GM18861 (cell line): Measurements from ENCODE around the gene HDAC10.

Experiments
- ATAC-seq: cut with Tn5 transposase; IDR thresholded peaks from one replicate; pipeline ENCODE4 v1.9.1; 2021; ENCODE audit not compliant: unreplicated experiment

Gene HDAC10

GRCh38 chr22:50243685-50244419, 7.2 kb downstream of the HDAC10 start:
- ATAC-seq = no peak

- ATAC-seq = no peak
Measured at GRCh38 chr22:50242406-50242949, 8.6 kb downstream of the HDAC10 start.

- ATAC-seq = no peak
Measured at GRCh38 chr22:50238755-50239154, 12.3 kb downstream of the HDAC10 start.

DNA sequence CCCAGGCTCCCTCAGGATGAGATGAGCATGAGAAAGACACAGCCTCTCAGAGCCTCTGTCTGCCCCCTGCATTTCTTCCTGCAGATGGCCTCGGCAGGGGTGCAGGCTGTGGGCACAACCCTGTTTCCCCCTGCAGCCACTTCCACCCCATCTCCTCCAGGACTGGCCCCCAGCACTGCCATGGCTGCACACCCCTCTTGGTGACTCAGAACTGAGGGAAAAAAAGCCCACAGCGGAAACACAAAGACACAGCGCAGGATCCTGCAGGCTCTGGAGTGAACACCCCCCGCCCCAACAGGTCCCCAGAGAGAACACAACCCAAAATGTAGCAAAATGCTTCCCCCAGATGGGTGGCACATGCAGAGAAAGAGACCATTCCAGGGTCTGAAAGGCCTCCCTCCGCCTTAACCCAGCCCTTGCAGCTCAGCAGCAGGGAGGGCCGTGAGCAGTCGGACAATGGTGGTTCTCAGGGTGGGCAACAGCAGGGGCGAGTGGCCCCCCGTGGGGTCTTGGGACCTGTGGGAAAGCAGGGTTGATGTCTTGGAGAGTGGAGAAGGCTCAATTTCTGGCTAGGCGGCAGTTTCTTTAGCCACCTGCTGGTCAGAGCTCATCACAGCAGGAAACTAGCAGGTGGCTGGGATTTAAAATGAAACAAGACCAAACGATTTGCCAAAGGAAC, 14.2 kb downstream of the HDAC10 start:
- ATAC-seq = no peak

GRCh38 chr22:50233223-50233622, 17.8 kb downstream of the HDAC10 start:
- no peak for ATAC-seq

GRCh38 chr22:50232481-50233151, 18.4 kb downstream of the HDAC10 start:
- no peak for ATAC-seq

DNA sequence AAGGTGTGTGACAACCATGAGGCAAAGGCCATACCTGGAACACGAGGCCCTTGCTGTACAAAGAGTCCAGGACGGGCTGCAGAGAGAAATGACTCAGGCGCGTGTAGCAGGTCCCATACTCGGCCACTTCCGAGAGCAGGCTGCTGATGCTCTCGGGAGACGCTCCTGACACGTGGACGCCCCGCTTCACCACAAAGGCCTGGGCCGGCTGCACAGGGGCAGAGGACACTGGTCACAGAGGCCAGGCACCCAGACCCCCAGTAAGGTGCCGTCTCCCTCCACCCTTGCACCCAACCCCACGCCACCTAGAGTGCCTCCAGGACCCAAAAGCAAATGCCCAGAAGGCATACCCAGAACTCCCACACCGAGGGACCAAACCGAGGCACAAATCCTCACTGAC, 21.7 kb downstream of the HDAC10 start:
- ATAC-seq = no peak

DNA sequence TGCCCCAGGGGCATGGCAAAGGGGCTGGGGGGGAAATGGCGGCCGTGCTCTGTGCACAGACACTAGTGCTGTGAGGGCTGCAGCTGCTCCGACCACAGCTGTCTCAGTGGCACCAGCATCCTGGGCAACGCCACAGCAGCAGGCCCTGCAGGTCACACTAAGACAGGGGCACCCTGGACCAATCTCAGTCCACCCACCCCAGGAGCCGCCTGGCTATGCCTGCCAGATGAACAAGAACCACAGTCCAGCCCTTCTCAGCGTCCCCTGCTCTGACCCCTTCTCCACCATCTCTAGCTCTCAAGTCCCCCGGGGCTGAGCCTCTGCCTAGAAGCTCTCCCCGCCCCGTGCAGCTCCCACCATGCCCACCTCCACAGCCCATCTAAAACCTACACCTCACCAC, 22.7 kb downstream of the HDAC10 start:
- ATAC-seq = no peak

GRCh38 chr22:50227579-50228215, 23.4 kb downstream of the HDAC10 start:
- ATAC-seq = no peak

DNA sequence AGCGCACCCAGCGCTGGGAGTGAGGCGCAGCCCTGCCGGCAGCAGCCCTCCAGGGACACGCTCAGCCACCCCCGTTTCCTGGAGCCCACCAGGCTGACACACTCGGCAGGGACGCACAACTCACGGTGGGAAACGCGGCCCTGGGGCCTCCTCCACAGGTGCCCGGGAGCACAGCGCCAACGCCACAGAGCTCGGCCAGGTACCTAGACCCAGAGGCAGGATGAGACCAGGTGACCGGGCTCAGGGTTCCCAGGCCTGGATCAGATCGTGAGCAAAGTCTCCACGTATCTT, 24.2 kb downstream of the HDAC10 start:
- ATAC-seq = no peak

GRCh38 chr22:50226063-50226874, 24.8 kb downstream of the HDAC10 start:
- no peak for ATAC-seq

- no peak for ATAC-seq
Measured at GRCh38 chr22:50225200-50225969, 25.7 kb downstream of the HDAC10 start.

GRCh38 chr22:50224071-50224470, 27.0 kb downstream of the HDAC10 start:
- ATAC-seq = no peak

DNA sequence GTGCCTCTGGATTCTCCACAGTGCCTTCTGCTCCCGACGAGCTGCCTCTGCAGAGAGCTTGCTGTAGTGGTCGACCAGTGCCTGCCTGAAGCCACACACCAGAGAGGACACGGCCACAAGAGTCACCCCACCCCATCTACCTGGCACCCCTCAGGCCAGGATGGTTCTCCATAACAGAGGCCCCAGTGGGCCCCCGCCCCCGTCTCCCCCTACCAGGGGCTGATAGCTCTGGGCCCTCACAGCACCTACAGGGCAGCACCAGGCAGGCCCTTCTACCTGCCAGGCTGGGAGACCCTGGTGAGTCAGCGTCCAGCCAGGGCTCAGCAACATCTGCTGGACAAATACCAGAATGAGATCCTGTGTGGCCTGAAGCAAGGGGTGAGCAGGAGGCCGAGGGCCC, 28.6 kb downstream of the HDAC10 start:
- ATAC-seq = no peak

- ATAC-seq = no peak
Measured at GRCh38 chr22:50221410-50222300, 29.4 kb downstream of the HDAC10 start.

- no peak for ATAC-seq
Measured at GRCh38 chr22:50220603-50221409, 30.3 kb downstream of the HDAC10 start.

DNA sequence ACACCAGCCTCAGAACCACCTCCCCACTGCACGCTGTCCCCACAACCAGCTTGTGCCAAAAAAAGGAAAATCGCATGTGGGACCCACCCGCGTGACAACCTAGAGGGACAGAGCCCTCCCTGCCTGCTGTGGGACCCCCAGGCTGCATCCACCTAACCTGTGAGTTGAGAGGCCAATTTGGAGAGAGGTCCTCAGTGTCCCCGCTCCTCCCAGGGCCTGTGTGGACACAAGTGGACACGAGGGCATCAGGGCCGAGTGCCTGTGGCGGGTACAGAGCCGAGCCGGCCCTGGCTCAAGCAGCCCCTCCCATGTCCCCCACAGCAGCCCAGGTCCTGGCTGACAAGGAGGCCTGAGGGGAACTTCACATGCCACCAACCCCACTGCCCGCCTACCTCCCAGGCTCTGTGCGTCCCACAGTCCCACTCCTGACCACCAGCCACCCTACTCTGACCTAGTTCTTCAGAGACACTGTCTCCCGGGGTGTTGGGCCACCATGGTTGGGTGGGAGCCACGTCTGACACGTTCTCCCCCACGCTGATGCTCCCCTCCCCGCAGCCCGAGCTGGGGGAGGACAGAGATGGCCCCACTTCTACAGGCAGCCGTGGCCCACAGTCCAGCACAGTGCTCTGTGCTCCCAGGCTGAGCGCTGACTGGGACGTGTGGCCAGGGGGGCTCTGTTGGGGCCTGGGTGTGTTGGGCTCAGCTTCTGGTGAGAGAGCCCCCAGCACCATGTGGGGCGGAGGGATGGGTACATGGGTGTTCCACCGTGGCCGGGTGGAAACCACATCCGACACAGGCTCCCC, 31.1 kb downstream of the HDAC10 start:
- no peak for ATAC-seq
